GM18951 (cell line): ENCODE data around the gene RHO.

ENCODE experiments used
- POLR2A ChIP-seq: IDR thresholded peaks from 4 replicates; pipeline ENCODE4 v1.6.1; 2011; ENCODE audit warnings: mild to moderate bottlenecking; ENCODE audit not compliant: insufficient read length, insufficient read depth; ENCODE audit errors: extremely low read depth
- in situ Hi-C: fragments of 300-500 bp; cut with MboI; formaldehyde crosslinking; loops from one replicate; pipeline ENCODE4 v1.12.0; 2022; ENCODE audit warnings: low sequenced_read_pairs, mixed read lengths, inconsistent platforms; ENCODE audit not compliant: unreplicated experiment

RHO gene

DNA sequence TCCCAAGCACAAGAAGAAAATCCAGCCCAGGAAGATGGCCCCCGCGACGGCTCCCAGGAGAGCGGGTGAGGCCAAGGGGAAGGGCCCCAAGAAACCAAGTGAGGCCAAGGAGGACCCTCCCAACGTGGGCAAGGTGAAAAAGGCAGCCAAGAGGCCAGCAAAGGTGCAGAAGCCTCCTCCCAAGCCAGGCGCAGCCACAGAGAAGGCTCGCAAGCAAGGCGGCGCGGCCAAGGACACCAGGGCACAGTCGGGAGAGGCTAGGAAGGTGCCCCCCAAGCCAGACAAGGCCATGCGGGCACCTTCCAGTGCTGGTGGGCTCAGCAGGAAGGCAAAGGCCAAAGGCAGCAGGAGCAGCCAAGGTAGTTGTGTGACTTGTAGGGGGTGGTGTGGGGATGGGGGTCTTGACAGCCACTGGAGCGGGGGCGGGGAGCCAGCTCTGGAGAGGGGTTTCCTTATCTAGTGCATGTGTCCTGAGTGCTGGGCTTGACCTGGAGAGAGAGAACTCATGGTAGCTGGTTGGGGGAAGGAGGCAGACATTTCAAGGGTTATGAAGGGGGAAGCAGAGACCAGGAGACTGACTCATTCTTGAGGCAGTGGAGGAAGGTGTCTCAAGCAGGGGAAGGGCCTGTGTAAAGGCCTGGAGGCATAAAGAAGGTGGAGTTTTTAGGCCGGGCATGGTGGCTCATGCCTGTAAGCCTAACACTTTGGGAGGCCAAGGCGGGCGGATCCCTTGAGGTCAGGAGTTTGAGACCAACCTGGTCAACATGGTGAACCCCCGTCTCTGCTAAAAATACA is 20.8 kb downstream of the RHO start:
- in situ Hi-C loops: no loop called here
- no peak for TF ChIP-seq POLR2A

GRCh38 chr3:129549805-129550204 is 21.4 kb downstream of the RHO start:
- TF ChIP-seq POLR2A: no peak
- in situ Hi-C loops: no loop called here

DNA sequence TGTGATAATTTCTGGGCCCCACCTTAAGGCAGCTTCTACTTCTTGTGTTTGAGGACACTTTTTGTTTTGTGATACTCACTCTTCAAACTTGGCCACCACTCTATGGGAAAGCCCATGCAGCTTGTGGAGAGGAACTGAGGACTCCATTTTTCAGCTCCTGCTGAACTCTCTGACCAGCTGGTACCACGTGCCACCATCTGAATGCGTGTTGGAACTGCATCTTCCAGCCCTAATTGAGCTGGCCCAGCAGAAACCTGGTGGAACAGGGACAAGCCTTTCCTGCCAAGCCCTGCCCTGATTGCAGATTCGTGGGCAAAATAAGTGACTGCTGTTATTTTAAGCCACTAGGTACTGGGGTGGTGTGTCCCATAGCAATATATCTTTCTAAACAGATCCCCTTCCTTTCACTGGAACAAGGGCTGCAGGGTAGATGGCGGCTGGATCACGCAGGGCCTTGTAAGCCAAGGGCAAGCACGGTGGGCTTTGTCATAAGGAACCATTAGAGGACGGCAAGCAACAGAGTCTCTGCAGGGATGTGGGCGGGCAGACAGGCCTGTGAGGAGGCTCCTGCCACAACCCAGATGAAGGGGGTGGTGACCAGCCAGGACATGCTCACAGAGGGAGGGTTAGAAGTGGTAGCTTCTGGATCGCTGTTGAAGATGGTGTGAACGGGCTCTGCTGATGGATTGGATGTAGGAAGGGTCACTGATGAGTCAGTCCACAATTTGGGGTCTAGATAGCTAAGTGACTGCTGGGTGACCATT is 24.0 kb downstream of the RHO start:
- no peak for TF ChIP-seq POLR2A
- in situ Hi-C loops: no loop called here

GRCh38 chr3:129553171-129553570 is 24.7 kb downstream of the RHO start:
- in situ Hi-C loops: no loop called here
- no peak for TF ChIP-seq POLR2A

DNA sequence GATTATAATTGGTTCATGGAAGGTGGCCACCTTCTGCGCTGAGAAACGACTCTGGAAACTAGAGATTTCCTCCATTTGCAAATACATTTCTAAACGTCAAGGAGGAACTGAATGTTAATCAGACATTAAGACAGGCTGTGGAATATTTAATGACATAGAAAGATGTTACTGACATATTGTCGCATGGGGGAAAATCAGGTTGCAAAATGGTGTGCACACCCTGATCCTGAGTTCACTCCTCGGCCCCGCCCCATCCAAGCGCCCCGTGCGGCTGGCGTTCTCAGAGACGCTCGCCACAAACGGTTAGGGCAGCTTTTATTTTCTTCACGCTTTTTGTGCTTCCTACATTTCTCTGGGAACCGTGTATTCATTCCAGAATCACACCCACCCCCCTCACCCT is 25.3 kb downstream of the RHO start:
- in situ Hi-C loops: no loop called here
- no peak for TF ChIP-seq POLR2A

DNA sequence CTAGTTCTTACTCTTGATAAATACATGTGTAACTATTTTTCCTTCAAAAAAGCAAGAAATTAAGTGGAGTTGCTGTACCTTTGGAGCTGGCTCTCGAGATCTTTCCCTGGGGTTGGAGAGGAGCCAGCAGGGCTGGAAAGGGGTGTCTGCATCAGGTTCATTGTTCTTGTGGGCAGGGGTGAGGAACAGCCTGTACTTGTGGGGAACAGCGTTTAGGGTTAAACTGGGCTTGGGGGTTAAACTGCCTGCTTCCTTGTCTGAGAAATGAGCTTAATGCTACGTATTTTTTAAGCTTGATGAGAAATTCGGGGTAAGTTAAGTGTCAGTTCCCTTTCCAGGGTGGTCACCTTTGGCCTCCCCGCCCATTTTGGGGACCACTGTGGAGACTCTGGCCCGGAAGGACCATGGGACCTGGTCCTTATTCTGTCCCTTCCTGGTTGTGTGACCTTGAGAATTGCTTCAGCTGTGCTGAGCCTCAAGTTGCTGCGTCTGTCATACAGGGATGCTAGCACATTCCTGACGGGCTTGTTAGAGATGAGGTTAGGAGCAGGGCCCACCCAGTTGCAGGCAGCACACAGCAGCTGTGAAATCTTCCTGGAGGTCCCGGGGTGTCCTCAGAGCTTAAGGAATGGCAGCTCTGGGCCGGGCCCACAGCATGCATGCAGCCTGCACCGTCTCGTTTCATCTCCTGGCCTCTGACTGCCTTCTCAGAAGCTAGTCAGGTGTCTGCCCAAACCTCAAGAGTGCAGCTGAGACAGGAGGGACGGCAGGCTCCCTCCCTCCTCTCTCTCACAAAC is 26.1 kb downstream of the RHO start:
- in situ Hi-C loops: no loop called here
- TF ChIP-seq POLR2A: no peak

DNA sequence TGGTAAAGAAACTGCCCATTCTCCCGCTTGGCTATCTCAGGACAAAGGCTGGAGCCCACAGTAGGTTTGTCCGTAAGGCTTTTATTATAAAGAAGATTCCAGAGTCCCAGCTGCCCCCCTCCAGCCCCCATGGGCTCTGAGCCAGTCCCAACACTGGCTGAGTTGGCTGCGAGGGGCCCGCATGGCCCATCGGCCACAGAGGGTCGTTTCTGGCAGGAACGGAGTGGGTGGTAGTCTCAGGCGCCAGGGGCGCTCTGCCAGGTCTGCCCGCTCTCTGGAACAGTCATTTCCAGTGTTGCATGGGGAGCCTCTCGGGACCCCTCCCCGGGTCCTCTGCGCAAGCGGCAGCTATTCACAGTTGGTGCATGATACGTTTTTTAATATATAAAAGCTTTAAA is 26.7 kb downstream of the RHO start:
- in situ Hi-C loops: no loop called here
- no peak for TF ChIP-seq POLR2A

- no peak for TF ChIP-seq POLR2A
- in situ Hi-C loops: no loop called here
These were observed 27.3 kb downstream of the RHO start for GRCh38 chr3:129555616-129556357.

DNA sequence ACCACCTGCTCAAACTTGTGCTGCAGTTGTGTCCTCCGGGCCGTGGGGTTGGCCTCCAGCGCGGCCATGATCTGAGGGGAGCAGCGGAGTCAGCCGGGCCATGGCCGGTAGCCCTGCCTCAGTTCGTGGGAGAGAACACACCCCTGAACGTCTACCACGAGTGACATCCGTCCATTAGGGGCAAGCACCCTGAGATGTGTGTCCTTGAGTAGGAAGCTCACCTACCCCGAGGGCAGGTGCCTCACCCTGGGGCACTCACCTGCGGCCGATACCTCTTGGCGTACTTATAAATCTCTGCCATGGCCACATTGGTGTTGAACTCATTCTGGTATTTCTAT is 27.9 kb downstream of the RHO start:
- in situ Hi-C loops: no loop called here
- TF ChIP-seq POLR2A: no peak

GRCh38 chr3:129556890-129557547 is 28.6 kb downstream of the RHO start:
- in situ Hi-C loops: no loop called here
- TF ChIP-seq POLR2A: no peak

DNA sequence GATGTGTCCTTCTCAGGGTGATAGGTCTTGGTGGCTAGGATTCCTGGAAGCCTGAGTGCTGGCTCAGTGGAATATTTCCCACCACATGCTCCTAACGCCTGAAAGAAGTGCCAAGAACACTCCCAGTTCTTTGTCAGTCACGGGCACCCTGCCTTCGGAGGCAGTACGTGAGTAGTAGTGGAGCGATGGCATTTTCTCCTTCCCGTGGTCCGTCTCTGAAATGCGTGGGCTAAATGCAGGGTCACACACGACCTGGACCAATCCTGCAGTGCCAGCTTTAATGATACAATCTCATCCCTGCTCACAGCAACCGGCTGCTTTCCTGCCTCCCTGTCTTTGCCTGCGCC is 29.1 kb downstream of the RHO start:
- in situ Hi-C loops: no loop called here
- no peak for TF ChIP-seq POLR2A

DNA sequence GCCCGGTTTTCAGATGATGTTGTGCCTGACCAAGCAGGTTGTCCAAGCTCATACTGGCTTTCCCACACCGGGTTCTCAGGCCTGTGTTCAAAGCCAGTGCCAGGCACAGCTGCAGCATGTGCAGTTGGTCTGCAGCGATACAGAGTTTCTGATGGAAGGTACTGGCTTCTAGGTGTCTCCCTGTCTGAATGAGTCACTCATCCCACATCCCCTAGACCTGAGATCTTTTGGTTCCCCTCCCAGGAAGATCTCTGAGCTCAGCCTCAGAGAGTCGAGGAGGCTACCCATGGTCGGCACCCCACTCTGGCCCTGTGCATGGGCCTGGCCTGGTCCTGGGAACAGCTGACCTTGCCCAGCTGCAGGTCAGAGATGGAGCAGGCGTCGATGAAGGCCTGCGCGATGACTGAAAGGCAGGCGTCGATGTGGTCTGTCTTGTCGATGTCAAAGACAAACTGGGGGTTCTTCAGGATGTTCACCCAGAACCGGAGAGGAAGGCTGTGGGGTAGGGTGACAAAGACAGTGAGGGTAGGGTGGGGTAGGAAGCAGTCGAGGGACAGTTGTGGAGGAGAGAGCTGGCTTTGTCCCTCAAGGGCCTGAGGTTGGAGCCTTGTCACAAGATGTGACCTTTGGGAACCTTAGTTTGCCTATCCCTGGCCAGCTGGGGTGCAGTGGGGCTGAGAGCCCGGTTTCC is 29.8 kb downstream of the RHO start:
- in situ Hi-C loops: no loop called here
- TF ChIP-seq POLR2A: no peak
